HG03025 (cell line): ENCODE measurements around the gene GALNT13.

Source experiments
- ATAC-seq: cut with Tn5 transposase; IDR thresholded peaks from one replicate; pipeline ENCODE4 v1.9.1; 2021; ENCODE audit warnings: mild to moderate bottlenecking, moderate library complexity; ENCODE audit not compliant: unreplicated experiment, low FRiP score

The GALNT13 gene

DNA sequence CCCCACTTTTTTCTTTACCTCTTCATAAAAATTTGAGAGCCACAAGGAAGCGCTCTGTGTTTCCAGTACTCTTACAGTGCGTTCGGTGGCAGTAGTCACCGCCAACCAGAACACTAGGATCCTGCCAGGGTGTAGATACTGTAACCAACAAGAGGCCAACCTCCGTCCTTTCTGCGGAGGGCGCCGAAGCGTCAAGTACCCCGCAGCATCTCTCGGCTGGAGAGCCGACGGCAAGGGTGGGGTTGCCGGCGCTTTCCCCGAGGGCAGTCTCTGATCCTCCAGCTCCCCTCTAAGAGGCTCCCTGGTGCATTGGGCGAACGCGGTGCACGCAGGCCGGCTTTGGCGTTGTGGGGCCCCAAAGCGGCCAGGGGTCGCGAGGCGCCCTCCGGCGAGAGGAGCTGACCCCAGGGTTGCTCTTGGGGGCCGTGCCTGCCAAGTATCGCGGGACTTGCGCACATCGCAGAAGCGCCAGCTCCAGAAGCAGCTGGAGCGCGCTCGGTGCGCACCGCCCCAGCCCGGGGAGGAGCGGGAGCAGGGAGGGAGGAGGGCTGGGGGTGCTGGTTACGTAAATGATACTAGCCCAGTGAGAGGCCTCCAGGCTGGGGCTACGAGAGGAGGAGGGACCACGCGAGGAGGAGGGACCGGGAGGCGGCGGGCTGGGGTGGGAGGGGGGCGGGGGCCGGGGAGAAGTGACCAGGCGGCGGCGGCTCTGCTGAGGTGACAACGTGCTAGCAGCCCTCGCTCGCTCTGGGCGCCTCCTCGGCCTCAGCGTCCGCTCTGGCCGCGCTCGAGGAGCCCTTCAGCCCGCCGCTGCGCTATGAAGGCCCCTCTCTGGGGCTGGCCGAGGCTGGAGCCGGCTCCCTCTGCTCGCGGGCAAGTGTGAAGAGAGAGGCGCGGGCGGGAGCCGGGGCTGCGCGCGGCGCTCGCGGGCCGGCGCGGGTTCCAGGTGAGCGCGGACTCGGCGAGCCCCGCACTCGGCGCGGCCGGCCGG is at the start of gene GALNT13:
Gene GALNT13 (plus strand): TSS at position 692 of the 991 bp plus-strand sequence.
- no peak for ATAC-seq

DNA sequence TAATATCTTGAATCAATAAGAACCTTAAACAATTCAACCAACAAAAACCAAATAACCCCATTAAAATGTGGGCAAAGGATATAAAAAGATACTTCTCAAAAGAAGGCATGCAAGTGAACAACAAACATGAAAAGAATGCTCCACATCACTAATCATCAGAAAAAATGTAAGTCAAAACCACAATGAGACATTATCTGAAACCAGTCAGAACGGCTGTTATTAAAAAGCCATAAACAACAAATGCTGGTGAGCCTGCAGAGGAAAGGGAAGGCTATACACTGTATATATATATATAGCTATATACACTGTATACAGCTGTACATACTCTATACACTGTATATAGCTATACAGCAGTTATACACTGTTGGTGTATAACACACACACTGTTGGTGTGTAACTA is 47.8 kb upstream of the GALNT13 start:
- ATAC-seq = no peak

- ATAC-seq = no peak
Measured at GRCh38 chr2:153828335-153828734, 43.4 kb upstream of the GALNT13 start.

DNA sequence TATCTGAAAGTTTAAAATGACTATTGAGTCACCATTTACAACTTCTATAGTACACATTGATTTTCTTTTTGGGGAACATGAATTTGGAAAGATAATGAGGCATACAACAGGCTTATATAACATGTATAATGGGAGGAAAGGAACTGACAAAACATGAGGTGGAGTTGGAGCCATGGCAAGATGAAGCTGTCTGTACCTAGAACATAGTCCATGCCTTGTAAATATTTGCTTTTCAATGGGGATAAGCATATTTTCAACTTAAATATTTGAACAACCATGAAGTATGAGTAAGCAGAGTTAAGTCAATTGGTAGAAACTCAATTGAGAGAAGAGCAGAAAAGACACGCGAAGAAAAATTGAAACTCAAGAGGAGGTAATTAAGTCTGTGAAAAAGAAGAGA is 37.1 kb upstream of the GALNT13 start:
- ATAC-seq = no peak

DNA sequence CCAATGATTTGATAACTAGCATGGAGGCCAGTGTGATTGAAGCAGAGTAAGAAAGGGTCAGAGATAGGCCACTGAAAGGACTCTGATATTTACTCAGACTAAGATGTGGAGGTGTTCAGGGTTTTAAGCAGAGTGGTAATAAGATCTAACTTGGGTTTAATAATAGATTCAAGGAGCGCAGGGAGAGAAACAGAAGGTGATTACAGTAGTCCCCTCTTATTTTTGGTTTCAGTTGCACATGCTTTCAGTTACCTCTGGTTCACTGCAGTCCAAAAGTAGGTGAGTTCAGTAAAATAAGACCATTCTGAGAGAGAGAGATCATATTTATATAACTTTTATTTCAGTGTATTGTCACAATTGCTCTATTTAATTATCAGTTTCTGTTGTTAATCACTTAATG is 13.5 kb upstream of the GALNT13 start:
- ATAC-seq = no peak

- no peak for ATAC-seq
Measured at GRCh38 chr2:153864022-153864421, 7.7 kb upstream of the GALNT13 start.

GRCh38 chr2:153866595-153866994 is 5.1 kb upstream of the GALNT13 start:
- no peak for ATAC-seq

GRCh38 chr2:153870308-153870707 is 1.4 kb upstream of the GALNT13 start:
- no peak for ATAC-seq

- no peak for ATAC-seq
Measured at GRCh38 chr2:153872311-153873051, 759 bp downstream of the GALNT13 start.

GRCh38 chr2:153873052-153874048 is 1.6 kb downstream of the GALNT13 start:
- no peak for ATAC-seq

- no peak for ATAC-seq
Measured at GRCh38 chr2:153875801-153876466, 4.2 kb downstream of the GALNT13 start.

- ATAC-seq = no peak
Measured at GRCh38 chr2:153880926-153881325, 9.2 kb downstream of the GALNT13 start.

- ATAC-seq = no peak
Measured at GRCh38 chr2:153886833-153887232, 15.1 kb downstream of the GALNT13 start.

DNA sequence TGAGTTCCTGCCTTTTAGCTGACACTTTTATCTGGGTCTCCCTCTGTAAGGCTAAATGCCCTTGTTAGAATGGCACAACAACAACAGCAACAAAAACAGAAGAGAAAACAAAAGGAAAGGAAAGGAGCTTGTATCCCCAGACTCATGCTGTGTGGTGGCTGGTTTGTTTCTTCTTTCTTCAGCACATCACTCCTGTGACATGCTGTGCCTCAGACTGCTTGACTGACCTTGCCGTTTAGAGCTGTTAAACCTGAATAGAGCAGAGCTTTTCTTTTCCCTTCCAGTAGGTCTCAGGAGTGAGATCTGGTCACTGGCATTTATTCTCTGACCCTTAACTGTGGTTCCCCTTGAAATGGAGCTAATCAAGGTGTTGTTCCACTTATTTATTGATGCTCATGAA is 18.9 kb downstream of the GALNT13 start:
- ATAC-seq = no peak

GRCh38 chr2:153891051-153891450 is 19.3 kb downstream of the GALNT13 start:
- ATAC-seq = no peak

GRCh38 chr2:153912798-153913396 is 41.2 kb downstream of the GALNT13 start:
- no peak for ATAC-seq

GRCh38 chr2:153917570-153917969 is 45.8 kb downstream of the GALNT13 start:
- no peak for ATAC-seq

DNA sequence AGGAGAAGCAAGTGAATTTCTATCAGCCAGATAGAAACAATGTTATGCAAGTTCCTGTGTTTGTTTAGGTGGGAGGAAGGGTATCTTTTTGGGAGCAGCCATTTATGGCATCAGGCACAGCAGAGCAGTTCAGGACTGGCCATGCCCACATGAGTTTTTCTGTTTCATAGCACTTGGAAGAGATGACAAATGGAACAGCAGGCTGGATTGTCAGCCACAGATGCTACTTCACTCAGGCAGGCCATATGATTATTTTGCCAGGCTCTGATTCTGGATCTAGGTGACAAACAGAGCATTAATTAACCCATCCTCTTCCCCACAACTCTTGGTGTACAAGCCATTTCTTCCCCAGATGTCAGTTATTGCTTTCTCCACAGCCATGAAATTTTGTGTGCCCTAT is 63.8 kb downstream of the GALNT13 start:
- no peak for ATAC-seq

DNA sequence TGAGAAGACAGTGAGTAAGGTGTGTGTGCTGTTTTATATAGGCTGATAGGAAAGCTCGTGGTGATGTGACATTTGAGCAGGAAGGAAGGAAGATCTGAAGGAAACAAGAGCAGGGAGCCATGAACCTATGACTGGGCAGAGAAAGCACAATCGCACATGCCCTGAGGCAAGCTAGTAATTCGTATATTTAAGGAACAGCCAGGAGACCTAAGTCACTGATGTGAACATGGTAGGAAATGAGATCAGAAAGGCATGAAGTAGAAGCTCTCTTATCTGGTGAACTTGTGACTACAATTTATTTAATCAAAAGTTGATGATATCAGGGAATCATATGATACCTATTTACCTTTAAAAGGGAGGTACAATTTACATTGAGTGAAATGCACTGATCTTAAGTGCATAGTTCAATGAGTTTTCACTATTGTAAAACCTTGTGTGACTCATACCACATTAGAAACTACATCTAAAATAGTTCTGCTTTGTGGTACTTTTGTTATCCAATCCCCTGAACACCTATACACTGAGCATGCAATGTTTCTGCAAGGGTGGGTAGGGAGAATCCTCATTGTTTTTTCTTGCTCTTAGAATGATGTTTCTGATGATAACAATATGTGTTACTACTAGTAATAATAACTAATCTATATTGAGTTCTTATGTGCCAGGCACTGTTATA is 67.5 kb downstream of the GALNT13 start:
- ATAC-seq = no peak
